ENCODE data around the gene LYSMD3. TPM values are rescaled to one million over a fixed set of nuclear protein-coding genes. Genes with fewer than 3 reads are reported as not detected.
A peak's percentile ranks its signal among the peaks of the same experiment; 100 is the strongest.

The LYSMD3 gene
- total and polyA plus RNA-seq, 2 donors from 2014 or later = 7.3 to 18.7 TPM

GRCh38 chr5:90558344-90559192 is 29.2 kb upstream of the LYSMD3 start, which contains the start of gene ADGRV1:
TSS of gene ADGRV1 (plus strand) at chr5:90558797. CDS start at chr5:90558896, 99 bp downstream.
- intact Hi-C loops (cut with DNase I) = no loop called here
- no peak within 1 kb of the TSS for H3K27ac ChIP-seq (ENCODE audit: low read depth in 2 of 2, low read length in 2 of 2)
- no peaks in the 10 kb centered on the region for H3K36me3 ChIP-seq (ENCODE audit: control insufficient read depth in 2 of 3, insufficient read depth in 3 of 3, low read length in 3 of 3)
- peak within 1 kb of the TSS; percentile 50 to 75 (median 62) for H3K4me3 ChIP-seq (ENCODE audit: low read length in 3 of 3)
- H3K9me3 ChIP-seq (ENCODE audit: control insufficient read depth in 2 of 3, insufficient read depth in 1 of 3, low read length in 3 of 3) = no peaks in the 10 kb centered on the region
- peaks cover 0 to 4% (median 0%) of the 10 kb centered on the region in 3 donors for H3K4me1 ChIP-seq (ENCODE audit: control insufficient read depth in 2 of 3, insufficient read depth in 2 of 3, low read depth in 1 of 3, low read length in 3 of 3)
- DNase-seq (peak; percentile 92 to 97 (median 96)), FAIRE-seq (no peak)
- TF ChIP-seq CTCF (IDR thresholded peaks at IDR 0.05; ENCODE audit: borderline replicate concordance, extremely low read depth, insufficient read depth) = peak; percentile 5
- peaks cover 8% of the 10 kb centered on the region for H3K27me3 ChIP-seq (ENCODE audit: control insufficient read depth, insufficient read depth, low read length)
- H3K9ac ChIP-seq (ENCODE audit: low read length in 3 of 3) = peak within 1 kb of the TSS in 2 of 3 donors; percentile 29 to 56

- no peak overlapping the region for H3K27ac ChIP-seq (ENCODE audit: low read depth in 2 of 2, low read length in 2 of 2)
- intact Hi-C loops (cut with DNase I) = no loop called here
- DNase-seq = peak in 1 of 5 donors; percentile 6
Observed at GRCh38 chr5:90557871-90558270, 28.5 kb upstream of the LYSMD3 start.

GRCh38 chr5:90557391-90557790 is 28.0 kb upstream of the LYSMD3 start:
- no peaks in the 10 kb centered on the region for H3K9me3 ChIP-seq (ENCODE audit: control insufficient read depth in 2 of 3, insufficient read depth in 1 of 3, low read length in 3 of 3)
- intact Hi-C loops (cut with DNase I) = no loop called here
- H3K27me3 ChIP-seq (ENCODE audit: control insufficient read depth, insufficient read depth, low read length) = peaks cover 8% of the 10 kb centered on the region
- no peak overlapping the region for H3K9ac ChIP-seq (ENCODE audit: low read length in 3 of 3)
- FAIRE-seq (no peak), DNase-seq (peak in 2 of 5 donors; percentile 7 to 18)
- H3K4me3 ChIP-seq (ENCODE audit: low read length in 3 of 3) = peak overlapping the region in 1 of 3 donors; percentile 75
- peaks cover 0 to 4% (median 0%) of the 10 kb centered on the region in 3 donors for H3K4me1 ChIP-seq (ENCODE audit: control insufficient read depth in 2 of 3, insufficient read depth in 2 of 3, low read depth in 1 of 3, low read length in 3 of 3)
- H3K36me3 ChIP-seq (ENCODE audit: control insufficient read depth in 2 of 3, insufficient read depth in 3 of 3, low read length in 3 of 3) = no peaks in the 10 kb centered on the region
- no peak overlapping the region for H3K27ac ChIP-seq (ENCODE audit: low read depth in 2 of 2, low read length in 2 of 2)
- no peak for TF ChIP-seq CTCF (IDR thresholded peaks at IDR 0.05; ENCODE audit: borderline replicate concordance, extremely low read depth, insufficient read depth)

More at GRCh38 chr5:90557871-90558270, 28.5 kb upstream of the LYSMD3 start:
- no peak for FAIRE-seq
- Histone ChIP-seq H3K4me3 (ENCODE audit: low read length in 3 of 3) (peak overlapping the region in 2 of 3 donors; percentile 46 to 75), H3K9me3 (ENCODE audit: control insufficient read depth in 2 of 3, insufficient read depth in 1 of 3, low read length in 3 of 3) (no peaks in the 10 kb centered on the region), H3K36me3 (ENCODE audit: control insufficient read depth in 2 of 3, insufficient read depth in 3 of 3, low read length in 3 of 3) (no peaks in the 10 kb centered on the region), H3K4me1 (ENCODE audit: control insufficient read depth in 2 of 3, insufficient read depth in 2 of 3, low read depth in 1 of 3, low read length in 3 of 3) (peaks cover 0 to 4% (median 0%) of the 10 kb centered on the region in 3 donors), H3K27me3 (ENCODE audit: control insufficient read depth, insufficient read depth, low read length) (peaks cover 8% of the 10 kb centered on the region), H3K9ac (ENCODE audit: low read length in 3 of 3) (peak overlapping the region in 1 of 3 donors; percentile 16)
- TF ChIP-seq CTCF (IDR thresholded peaks at IDR 0.05; ENCODE audit: borderline replicate concordance, extremely low read depth, insufficient read depth) = no peak
